NCI-H774 (cell line): ENCODE data around the gene NLRP5.
"Not testable (repeated sequence)": the region's sequence is repeated elsewhere in the genome, so short reads cannot be mapped to it uniquely, and the experiment has no call there.

ENCODE experiments used
- DNase-seq: peaks from one replicate; lab custom pipeline; 2025; lab: John Stamatoyannopoulos, UW

Gene NLRP5

GRCh38 chr19:56098731-56099568 lies 112.4 kb downstream of the NLRP5 start:
- DNase-seq: no peak

- DNase-seq: no peak
Measured at GRCh38 chr19:56099638-56100539, 113.3 kb downstream of the NLRP5 start.

GRCh38 chr19:56101095-56101494 lies 114.5 kb downstream of the NLRP5 start:
- no peak for DNase-seq

DNA sequence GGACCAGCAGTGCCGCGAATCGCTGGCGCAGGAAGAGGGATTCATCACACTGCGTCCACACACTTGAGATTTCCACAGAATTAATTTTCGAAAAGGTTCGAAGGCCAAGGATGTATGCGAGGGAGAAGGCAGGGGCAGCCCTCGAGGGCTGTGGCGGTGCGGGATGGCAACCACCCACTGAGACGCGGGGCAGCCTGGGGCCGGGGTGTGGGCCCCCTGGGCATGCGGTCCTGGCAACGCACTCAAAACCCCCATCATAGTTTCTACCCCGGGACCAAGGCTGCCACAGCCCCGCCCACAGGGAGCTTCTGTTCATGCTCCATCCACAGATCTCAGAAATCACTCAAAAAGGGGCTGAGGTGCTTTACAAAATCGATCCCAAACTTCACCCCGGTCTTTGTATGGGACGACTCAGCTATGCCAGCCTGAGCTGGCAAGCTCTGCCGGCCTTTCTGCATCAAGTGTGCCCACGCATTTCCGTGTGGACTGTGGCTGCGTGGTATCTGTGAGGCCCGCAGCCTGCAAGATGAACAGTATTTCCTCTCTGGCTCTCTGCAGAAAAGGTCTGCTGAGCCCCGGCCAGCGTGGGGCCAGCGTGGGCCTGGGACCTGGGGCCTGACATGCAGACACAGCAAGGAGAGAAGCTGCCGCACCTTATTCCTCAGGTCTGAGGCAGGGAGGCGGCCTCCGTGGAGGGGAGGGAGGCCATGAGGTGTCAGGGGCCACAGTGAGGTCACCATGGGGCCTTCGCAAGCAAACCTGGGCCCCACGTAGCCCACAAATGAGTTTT lies 115.4 kb downstream of the NLRP5 start:
- no peak for DNase-seq

DNA sequence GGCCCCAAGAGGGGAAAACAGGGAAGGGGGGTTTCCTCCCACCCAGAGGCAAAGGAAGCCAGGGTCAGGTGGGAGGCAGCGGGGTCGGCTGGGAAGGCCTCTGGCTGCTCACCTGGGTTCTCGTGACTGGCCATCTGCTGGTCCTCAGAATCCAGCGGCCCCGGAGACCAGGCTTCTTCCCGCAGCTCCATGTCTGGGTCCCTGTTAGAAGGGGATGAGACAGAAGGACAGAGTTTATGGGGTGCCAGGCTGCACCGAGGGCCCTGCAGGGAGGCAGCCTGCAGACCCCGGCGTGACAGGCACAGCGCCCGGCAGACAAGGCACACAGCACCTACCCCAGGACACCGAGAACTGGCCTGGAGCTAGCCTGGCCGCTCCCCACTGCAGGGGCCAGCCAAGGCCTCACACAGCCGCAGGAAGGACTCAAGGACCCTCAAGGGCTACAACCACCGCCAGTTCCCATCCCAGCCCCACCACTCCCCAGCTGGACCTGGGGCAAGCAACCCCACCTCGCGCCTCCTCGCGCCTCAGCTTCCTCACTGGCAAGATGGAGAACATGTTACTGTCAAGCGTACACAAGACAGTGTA lies 116.5 kb downstream of the NLRP5 start:
- DNase-seq: no peak

- no peak for DNase-seq
Measured at GRCh38 chr19:56104423-56104822, 117.8 kb downstream of the NLRP5 start.

DNA sequence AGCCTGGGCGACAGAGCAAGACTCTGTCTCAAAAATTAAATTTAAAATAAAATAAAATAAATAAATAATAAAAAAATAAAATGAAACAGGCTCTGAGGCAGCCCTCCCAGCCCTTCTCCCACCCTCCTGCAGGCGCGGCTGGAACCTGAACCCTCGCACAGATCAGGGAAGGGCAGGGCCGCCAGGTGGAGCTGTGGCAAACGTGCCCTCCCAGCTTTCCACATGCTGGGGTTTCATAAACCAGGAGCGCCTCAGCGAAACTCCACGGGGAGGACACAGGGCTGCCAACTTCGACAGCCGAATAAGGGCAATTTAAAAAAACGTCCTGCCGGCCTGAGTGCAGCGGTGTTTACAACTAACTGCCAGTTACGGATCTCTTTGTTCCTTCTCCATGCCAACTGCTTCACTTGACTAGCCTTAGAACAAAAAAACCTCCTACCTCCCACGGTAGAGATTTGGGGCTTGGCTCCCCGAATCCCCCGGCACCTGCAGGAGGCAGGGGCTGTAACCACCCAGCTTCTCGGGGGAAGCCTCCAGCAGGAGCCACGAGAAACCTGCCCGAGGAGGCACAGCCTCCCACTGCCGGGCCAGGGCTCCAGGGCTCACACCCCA lies 118.6 kb downstream of the NLRP5 start:
- DNase-seq: peak; percentile 37

- DNase-seq: not testable (repeated sequence)
Measured at GRCh38 chr19:56105831-56106396, 119.3 kb downstream of the NLRP5 start.

GRCh38 chr19:56106397-56106849 lies 119.8 kb downstream of the NLRP5 start:
- no peak for DNase-seq

DNA sequence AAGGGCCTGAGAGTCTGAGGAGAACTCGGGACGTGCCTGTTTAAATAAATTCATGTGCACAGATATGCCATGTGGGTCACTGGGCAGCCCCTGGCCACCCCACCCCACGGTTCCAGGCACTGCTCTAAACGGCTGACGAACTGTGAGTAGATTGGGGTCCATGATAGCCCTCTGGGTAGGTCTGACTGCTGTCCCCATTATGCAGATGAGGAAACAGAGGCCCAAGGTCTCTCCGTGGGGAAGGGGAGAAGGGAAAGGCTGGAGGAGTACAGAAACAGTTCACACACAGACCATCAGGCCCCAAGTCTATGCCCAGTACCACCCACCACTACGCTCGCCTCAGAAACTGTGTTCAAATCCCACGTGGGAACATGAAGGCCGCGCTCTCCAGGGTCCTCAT lies 120.4 kb downstream of the NLRP5 start:
- no peak for DNase-seq

- no peak for DNase-seq
Measured at GRCh38 chr19:56107626-56108351, 121.2 kb downstream of the NLRP5 start.

DNA sequence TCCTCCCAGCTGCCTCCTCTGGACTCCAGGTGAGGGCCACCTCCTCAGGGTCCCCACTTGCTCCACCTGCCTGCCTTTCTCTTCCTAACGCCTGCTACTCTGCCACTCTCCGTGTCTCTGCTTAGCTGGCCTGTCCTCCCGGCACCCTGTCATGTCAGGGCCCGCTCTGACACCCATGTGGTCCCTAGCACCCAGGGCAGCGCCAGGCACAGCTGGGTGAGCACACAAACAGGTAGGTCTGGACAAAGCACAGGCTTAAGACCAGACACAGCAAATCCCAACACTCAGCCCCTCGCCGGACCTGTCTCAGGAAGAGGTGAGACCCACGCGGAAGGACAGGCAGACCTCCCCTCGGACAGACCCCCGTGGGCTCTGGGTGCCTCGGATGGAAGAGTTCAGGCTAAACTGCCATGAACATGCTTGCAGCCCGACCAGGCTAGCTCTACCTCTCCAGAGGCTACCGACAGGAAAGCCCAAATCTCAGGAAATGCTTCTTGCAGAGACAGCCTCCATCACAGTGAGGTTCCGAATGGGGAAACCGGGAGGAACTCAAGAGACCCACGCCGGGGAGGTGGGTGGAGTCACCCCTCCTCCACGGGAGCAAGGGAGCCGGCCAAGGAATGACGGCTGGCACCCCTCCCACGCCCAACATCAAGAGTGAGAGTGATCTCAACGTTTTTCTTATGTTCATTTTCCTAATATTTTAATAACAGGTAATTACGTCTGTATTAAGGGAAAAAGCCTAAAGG lies 122.0 kb downstream of the NLRP5 start:
- no peak for DNase-seq

DNA sequence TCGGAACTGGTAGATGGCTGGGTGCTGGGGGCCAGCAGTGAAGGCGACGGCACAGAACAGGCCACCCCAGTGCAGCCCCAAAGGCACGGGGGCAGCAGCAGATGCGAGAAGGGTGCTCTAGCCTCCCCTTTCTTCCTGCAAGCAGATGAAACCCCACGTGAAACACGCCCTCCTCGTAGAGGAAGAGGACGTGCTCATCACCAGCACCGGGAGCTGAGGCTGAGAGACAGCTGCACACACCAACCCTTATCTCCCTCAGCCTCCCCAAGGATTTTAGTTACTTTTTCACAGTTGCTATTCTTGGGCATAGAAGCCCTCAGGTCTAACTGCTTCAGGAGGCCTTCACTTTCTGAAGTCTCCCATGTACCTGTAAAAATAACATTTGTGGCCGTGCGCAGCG lies 122.7 kb downstream of the NLRP5 start:
- no peak for DNase-seq

- DNase-seq: no peak
Measured at GRCh38 chr19:56110515-56111448, 124.2 kb downstream of the NLRP5 start.
